CD14-positive monocyte (primary cell): ENCODE data around the gene MAPK1. TPM values are rescaled to one million over a fixed set of nuclear protein-coding genes. Genes with fewer than 3 reads are reported as not detected.
A peak's percentile ranks its signal among the peaks of the same experiment; 100 is the strongest.
"Not testable (repeated sequence)": the region's sequence is repeated elsewhere in the genome, so short reads cannot be mapped to it uniquely, and the experiment has no call there.

Experiments
- DNase-seq, 3 donors: peaks; one replicate each; pipeline ENCODE4 v3.0.0-alpha.2; 2011 to 2022
- H2AFZ ChIP-seq: 2 replicates; pipeline ENCODE4 v1.6.0; 2012; ENCODE audit warnings: mild to moderate bottlenecking, low read depth, low read length, inconsistent platforms; ENCODE audit not compliant: insufficient read depth, poor library complexity, severe bottlenecking
- H3K27ac ChIP-seq, 2 donors: 1 replicate in 1 of 2; 2 replicates in 1 of 2; pipeline ENCODE4 v1.5.1; 2012 to 2013; ENCODE audit warnings: low read length in 2 of 2, control low read depth in 1 of 2, inconsistent platforms in 1 of 2, low read depth in 1 of 2, mild to moderate bottlenecking in 1 of 2
- H3K27me3 ChIP-seq, 2 donors: one replicate each; pipeline versions ENCODE4 v1.6.0 to v1.6.1; 2011 to 2013; ENCODE audit warnings: low read length in 2 of 2; ENCODE audit not compliant: control insufficient read depth in 2 of 2, insufficient read depth in 2 of 2
- H3K36me3 ChIP-seq, 2 donors: replicated peaks in 1 of 2; 1 replicate in 1 of 2; 2 replicates in 1 of 2; pipeline versions ENCODE4 v1.5.1 to v1.6.1; 2012 to 2013; ENCODE audit warnings: low read length in 2 of 2, control low read depth in 1 of 2, inconsistent platforms in 1 of 2, mild to moderate bottlenecking in 1 of 2; ENCODE audit not compliant: insufficient read depth in 2 of 2, control insufficient read depth in 1 of 2
- H3K4me1 ChIP-seq, 2 donors: 1 replicate in 1 of 2; 2 replicates in 1 of 2; pipeline versions ENCODE4 v1.5.1 to v1.6.1; 2012 to 2013; ENCODE audit warnings: low read length in 2 of 2, control low read depth in 1 of 2, inconsistent platforms in 1 of 2, mild to moderate bottlenecking in 1 of 2, moderate library complexity in 1 of 2; ENCODE audit not compliant: insufficient read depth in 2 of 2, control insufficient read depth in 1 of 2
- H3K4me2 ChIP-seq: replicated peaks from 2 replicates; pipeline ENCODE3; 2012; ENCODE audit warnings: low read length, moderate library complexity, mild to moderate bottlenecking; ENCODE audit not compliant: poor library complexity, severe bottlenecking; ENCODE audit errors: extremely low read depth
- H3K4me3 ChIP-seq, 3 experiments: fragments of 200-600 bp in 1 of 3; sonication (generic) in 1 of 3; replicated peaks in 1 of 3; 1 replicate in 2 of 3; 2 replicates in 1 of 3; pipeline ENCODE4 v1.5.1; 2011 to 2013; ENCODE audit warnings: low read length in 3 of 3, mild to moderate bottlenecking in 3 of 3, control low read depth in 2 of 3, low read depth in 2 of 3, inconsistent platforms in 1 of 3, moderate library complexity in 1 of 3
- H3K79me2 ChIP-seq: 2 replicates; pipeline ENCODE4 v1.6.0; 2012; ENCODE audit warnings: mild to moderate bottlenecking, control low read depth, inconsistent platforms, low read length, moderate library complexity; ENCODE audit not compliant: insufficient read depth
- H3K9ac ChIP-seq: 2 replicates; pipeline ENCODE4 v1.6.0; 2017; ENCODE audit warnings: low read length, mild to moderate bottlenecking; ENCODE audit not compliant: insufficient read depth, poor library complexity, severe bottlenecking
- H3K9me3 ChIP-seq, 2 donors: replicated peaks in 1 of 2; 1 replicate in 1 of 2; 2 replicates in 1 of 2; pipeline versions ENCODE4 v1.5.1 to v1.6.1; 2012 to 2013; ENCODE audit warnings: low read length in 2 of 2, control low read depth in 1 of 2; ENCODE audit not compliant: control insufficient read depth in 1 of 2, insufficient read depth in 1 of 2
- H4K20me1 ChIP-seq: 2 replicates; pipeline ENCODE4 v1.6.0; 2012; ENCODE audit warnings: mild to moderate bottlenecking, low read length, control low read depth, moderate library complexity; ENCODE audit not compliant: insufficient read depth
- H3K27ac Mint-ChIP-seq, 7 donors: one replicate each; pipeline ENCODE4 v1.8.0; 2020; ENCODE audit warnings: mild to moderate bottlenecking in 7 of 7, mixed read lengths in 7 of 7, moderate library complexity in 6 of 7, inconsistent platforms in 2 of 7
- H3K27me3 Mint-ChIP-seq, 3 donors: one replicate each; pipeline ENCODE4 v1.8.0; 2021 to 2022; ENCODE audit warnings: low read depth in 3 of 3, mild to moderate bottlenecking in 3 of 3, mixed read lengths in 3 of 3, moderate library complexity in 3 of 3, inconsistent platforms in 1 of 3
- H3K36me3 Mint-ChIP-seq, 2 donors: one replicate each; pipeline ENCODE4 v1.8.0; 2020; ENCODE audit warnings: mixed read lengths in 2 of 2, inconsistent platforms in 1 of 2, mild to moderate bottlenecking in 1 of 2
- H3K4me1 Mint-ChIP-seq: one replicate; pipeline ENCODE4 v1.8.0; 2020; ENCODE audit warnings: mild to moderate bottlenecking, mixed read lengths
- H3K4me3 Mint-ChIP-seq, 2 donors: one replicate each; pipeline ENCODE4 v1.8.0; 2020; ENCODE audit warnings: mild to moderate bottlenecking in 2 of 2, mixed read lengths in 2 of 2, moderate library complexity in 1 of 2
- H3K9me3 Mint-ChIP-seq, 7 donors: one replicate each; pipeline ENCODE4 v1.8.0; 2020 to 2022; ENCODE audit warnings: mixed read lengths in 7 of 7, mild to moderate bottlenecking in 6 of 7, moderate library complexity in 6 of 7, inconsistent platforms in 2 of 7
- WGBS: methylation state at CpG from one replicate; pipeline ENCODE4 v1.1.5; 2013; ENCODE audit warnings: missing lambda C conversion rate; ENCODE audit not compliant: insufficient coverage; 5-methylcytosine and 5-hydroxymethylcytosine counted together
- intact Hi-C, 2 donors: fragments of 100-400 bp; cut with micrococcal nuclease; formaldehyde crosslinking; loops; one replicate each; pipeline versions ENCODE4 v1.15.0 to v1.15.1; 2023
- polyA plus RNA-seq, 3 donors: library from polyadenylated mRNA; depleted of rRNA in 1 of 3; unstranded in 2 of 3; stranded (reverse) in 1 of 3; fragments of 300-500 nt in 2 of 3; fragments of >200 nt in 1 of 3; fragmentation: Illumina TruSeq in 2 of 3; gene quantifications; 1 replicate in 2 of 3; 2 replicates in 1 of 3; pipeline ENCODE4 v1.2.3, GENCODE V29; 2012 to 2021
- TF ChIP-seq, protein P1 (sequence below): fragments of 200-600 bp; IDR thresholded peaks from one replicate; pipeline ENCODE4 v1.8.0; 2022; ENCODE audit warnings: antibody characterized with exemption, mild to moderate bottlenecking

MAPK1 gene
- polyA plus RNA-seq, 3 donors: 47.0 to 148 (median 118) TPM

DNA sequence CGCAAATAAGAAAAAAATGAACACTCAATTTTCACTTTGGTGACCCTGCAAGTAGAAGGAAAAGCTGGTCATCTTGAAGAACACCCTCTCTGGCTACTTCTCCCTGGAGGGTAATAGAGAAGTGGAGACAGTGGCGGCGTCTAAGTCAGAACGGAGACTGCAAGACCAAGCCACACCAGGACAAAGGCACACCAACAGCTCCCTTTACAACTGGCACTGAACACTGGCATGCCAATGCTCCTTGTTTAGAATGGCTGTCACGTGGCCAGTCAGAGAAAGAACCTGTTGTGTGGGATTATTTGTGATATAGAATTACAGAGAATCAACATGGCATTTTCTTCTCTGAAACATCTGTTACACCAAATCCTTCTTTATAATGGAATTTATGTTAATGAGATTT, 70.6 kb downstream of the MAPK1 start:
- no peak overlapping the region for H3K4me3 Mint-ChIP-seq
- H3K36me3 Mint-ChIP-seq: peaks cover 59 to 74% of the 10 kb centered on the region in 2 donors
- Histone ChIP-seq H3K36me3 (peaks cover 72 to 88% of the 10 kb centered on the region in 2 donors), H3K79me2 (peaks cover 14% of the 10 kb centered on the region), H3K27me3 (no peaks in the 10 kb centered on the region), H3K9ac (no peak overlapping the region), H4K20me1 (peaks cover 59% of the 10 kb centered on the region), H3K4me2 (no peak overlapping the region), H3K27ac (peak overlapping the region in 1 of 2 donors; percentile 43), H2AFZ (no peak overlapping the region), H3K4me3 (no peak overlapping the region), H3K4me1 (no peaks in the 10 kb centered on the region), H3K9me3 (no peaks in the 10 kb centered on the region)
- no peaks in the 10 kb centered on the region for H3K4me1 Mint-ChIP-seq
- no CpG with 5 or more reads among the region's 5 CpGs for WGBS
- no peaks in the 10 kb centered on the region for H3K27me3 Mint-ChIP-seq
- DNase-seq: no peak
- intact Hi-C loops: no loop called here
- H3K27ac Mint-ChIP-seq: peak overlapping the region in 2 of 7 donors; percentile 52 to 81
- H3K9me3 Mint-ChIP-seq: no peaks in the 10 kb centered on the region
- TF ChIP-seq, protein P1, sequence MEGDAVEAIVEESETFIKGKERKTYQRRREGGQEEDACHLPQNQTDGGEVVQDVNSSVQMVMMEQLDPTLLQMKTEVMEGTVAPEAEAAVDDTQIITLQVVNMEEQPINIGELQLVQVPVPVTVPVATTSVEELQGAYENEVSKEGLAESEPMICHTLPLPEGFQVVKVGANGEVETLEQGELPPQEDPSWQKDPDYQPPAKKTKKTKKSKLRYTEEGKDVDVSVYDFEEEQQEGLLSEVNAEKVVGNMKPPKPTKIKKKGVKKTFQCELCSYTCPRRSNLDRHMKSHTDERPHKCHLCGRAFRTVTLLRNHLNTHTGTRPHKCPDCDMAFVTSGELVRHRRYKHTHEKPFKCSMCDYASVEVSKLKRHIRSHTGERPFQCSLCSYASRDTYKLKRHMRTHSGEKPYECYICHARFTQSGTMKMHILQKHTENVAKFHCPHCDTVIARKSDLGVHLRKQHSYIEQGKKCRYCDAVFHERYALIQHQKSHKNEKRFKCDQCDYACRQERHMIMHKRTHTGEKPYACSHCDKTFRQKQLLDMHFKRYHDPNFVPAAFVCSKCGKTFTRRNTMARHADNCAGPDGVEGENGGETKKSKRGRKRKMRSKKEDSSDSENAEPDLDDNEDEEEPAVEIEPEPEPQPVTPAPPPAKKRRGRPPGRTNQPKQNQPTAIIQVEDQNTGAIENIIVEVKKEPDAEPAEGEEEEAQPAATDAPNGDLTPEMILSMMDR: no peak

- WGBS: 100% methylated on average over 1 of the region's 3 CpGs
- Histone ChIP-seq H3K36me3 (peaks cover 73 to 88% of the 10 kb centered on the region in 2 donors), H4K20me1 (peaks cover 61% of the 10 kb centered on the region), H3K4me3 (no peak overlapping the region), H3K9me3 (no peaks in the 10 kb centered on the region), H2AFZ (no peak overlapping the region), H3K27me3 (no peaks in the 10 kb centered on the region), H3K79me2 (peaks cover 13% of the 10 kb centered on the region), H3K4me2 (no peak overlapping the region), H3K9ac (no peak overlapping the region), H3K27ac (peak overlapping the region in 1 of 2 donors; percentile 43), H3K4me1 (no peaks in the 10 kb centered on the region)
- TF ChIP-seq, protein P1: no peak
- no peaks in the 10 kb centered on the region for H3K9me3 Mint-ChIP-seq
- H3K36me3 Mint-ChIP-seq: peaks cover 61 to 74% of the 10 kb centered on the region in 2 donors
- peak overlapping the region in 4 of 7 donors; percentile 0 to 81 (median 2) for H3K27ac Mint-ChIP-seq
- DNase-seq: no peak
- intact Hi-C loops: no loop called here
- no peaks in the 10 kb centered on the region for H3K4me1 Mint-ChIP-seq
- H3K4me3 Mint-ChIP-seq: no peak overlapping the region
- H3K27me3 Mint-ChIP-seq: no peaks in the 10 kb centered on the region
These were observed 71.2 kb downstream of the MAPK1 start for GRCh38 chr22:21796231-21796630.

DNA sequence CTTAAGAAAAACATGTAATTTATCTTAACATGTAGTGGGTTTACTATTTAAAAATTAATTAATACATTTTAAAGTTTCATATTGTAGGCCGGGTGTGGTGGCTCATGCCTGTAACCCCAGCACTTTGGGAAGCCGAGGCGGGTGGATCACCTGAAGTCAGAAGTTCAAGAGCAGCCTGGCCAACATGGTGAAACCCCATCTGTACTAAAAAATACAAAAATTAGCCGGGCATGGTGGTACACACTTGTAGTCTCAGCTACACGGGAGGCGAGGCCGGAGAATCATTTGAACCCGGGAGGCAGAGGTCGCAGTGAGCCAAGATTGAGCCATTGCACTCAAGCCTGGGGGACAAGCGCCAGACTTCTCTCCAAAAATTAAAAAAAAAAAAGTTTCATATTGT, 73.7 kb downstream of the MAPK1 start:
- WGBS: 100% methylated on average over 4 of the region's 10 CpGs
- H3K9me3 Mint-ChIP-seq, H3K27me3 ChIP-seq, H3K9ac ChIP-seq, H3K4me1 Mint-ChIP-seq, H3K9me3 ChIP-seq, DNase-seq, H3K4me3 Mint-ChIP-seq, H3K27me3 Mint-ChIP-seq, intact Hi-C loops, H3K4me3 ChIP-seq, H2AFZ ChIP-seq, H3K27ac ChIP-seq, H3K4me1 ChIP-seq, H3K4me2 ChIP-seq: not testable (repeated sequence)
- Histone ChIP-seq H3K79me2 (peaks cover 10% of the 10 kb centered on the region), H4K20me1 (peaks cover 57% of the 10 kb centered on the region), H3K36me3 (peaks cover 69 to 87% of the 10 kb centered on the region in 2 donors)
- H3K36me3 Mint-ChIP-seq: peaks cover 52 to 71% of the 10 kb centered on the region in 2 donors
- H3K27ac Mint-ChIP-seq: peak overlapping the region in 1 of 7 donors; percentile 79
